Lower lobe of right lung (tissue), 2 donors: ENCODE results near the gene GABPB1. TPM values are rescaled to one million over a fixed set of nuclear protein-coding genes. Genes with fewer than 3 reads are reported as not detected.

Source experiments
- ATAC-seq, 2 donors: fragments of 200-7000 bp; cut with Tn5 transposase; one replicate each; pipeline ENCODE4 v1.9.1; 2020 to 2022; ENCODE audit warnings: mild to moderate bottlenecking in 2 of 2, moderate library complexity in 2 of 2
- DNase-seq: peaks from one replicate; pipeline ENCODE4 v3.0.0-alpha.2; 2020
- H3K27ac ChIP-seq: fragments of 200-600 bp; one replicate; pipeline ENCODE4 v1.8.0; 2022
- H3K27me3 ChIP-seq: fragments of 200-600 bp; one replicate; pipeline ENCODE4 v1.8.0; 2022; ENCODE audit warnings: low read depth
- H3K36me3 ChIP-seq: fragments of 200-600 bp; one replicate; pipeline ENCODE4 v1.8.0; 2022; ENCODE audit warnings: mild to moderate bottlenecking
- H3K4me1 ChIP-seq: fragments of 200-600 bp; one replicate; pipeline ENCODE4 v1.8.0; 2022
- H3K4me3 ChIP-seq: fragments of 200-600 bp; one replicate; pipeline ENCODE4 v1.8.0; 2022; ENCODE audit warnings: mild to moderate bottlenecking
- H3K9me3 ChIP-seq: fragments of 200-600 bp; one replicate; pipeline ENCODE4 v1.8.0; 2022
- CTCF ChIP-seq: fragments of 200-600 bp; IDR thresholded peaks from one replicate; pipeline ENCODE4 v1.8.0; 2022; ENCODE audit warnings: antibody characterized with exemption, mild to moderate bottlenecking
- intact Hi-C: fragments of 100-400 bp; cut with DNase I; formaldehyde crosslinking; loops from one replicate; pipeline ENCODE4 v1.11.0; 2022
- total RNA-seq: library from RNA; stranded (reverse); fragmentation: NEBNext Ultra II Directional; extraction: Animal tissue kit (Norgen Biotek cat#: 25700); gene quantifications from one replicate; pipeline ENCODE4 v1.2.1, GENCODE V29; 2021
- donor health status: DM: no; HTN: yes; CAD: no; lungs with severe emphysema.

GABPB1 gene
- total RNA-seq, 1 donor from 2014 or later: 17.8 TPM

DNA sequence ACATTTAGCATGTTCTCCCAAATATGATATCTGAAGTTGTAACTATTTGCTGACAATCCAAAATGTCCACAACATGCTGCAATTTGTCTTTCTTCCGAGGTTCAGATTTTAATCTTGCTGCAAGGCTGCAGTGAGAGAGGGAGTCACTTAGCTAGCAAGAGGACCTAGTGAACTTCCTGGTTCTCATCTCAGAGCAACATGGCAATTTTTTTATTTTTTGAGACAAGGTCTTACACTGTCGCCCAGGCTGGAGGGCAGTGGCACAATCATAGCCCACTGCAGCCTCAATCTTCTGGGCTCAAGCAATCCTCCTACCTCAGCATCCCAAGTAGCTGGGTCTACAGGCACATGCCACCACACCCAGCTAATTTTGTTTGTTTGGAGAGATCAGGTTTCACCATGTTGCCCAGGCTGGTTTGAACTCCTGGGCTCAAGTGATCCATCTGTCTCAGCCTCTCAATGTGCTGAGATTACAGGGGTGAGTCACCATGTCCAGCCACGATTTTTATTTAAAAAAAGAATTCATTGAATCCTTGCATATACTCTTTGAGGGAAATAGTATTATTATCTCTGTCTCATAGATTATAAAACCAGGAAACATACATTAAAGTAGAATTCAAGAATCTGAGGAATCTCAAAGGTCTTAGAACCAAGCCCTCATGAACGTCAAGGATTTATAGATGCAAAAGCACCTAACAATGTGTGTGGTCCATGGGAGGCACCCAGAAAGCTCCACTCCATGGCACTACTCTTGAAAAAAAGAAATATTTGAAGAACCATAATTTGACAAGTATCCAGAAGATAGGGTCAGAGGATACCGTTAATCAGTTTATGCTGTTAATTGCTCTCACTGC is 98.6 kb downstream of the GABPB1 start:
- intact Hi-C loops: no loop called here
- Histone ChIP-seq H3K27me3 (no peaks in the 10 kb centered on the region), H3K9me3 (no peaks in the 10 kb centered on the region), H3K4me3 (no peak overlapping the region), H3K4me1 (no peaks in the 10 kb centered on the region), H3K27ac (no peak overlapping the region), H3K36me3 (no peaks in the 10 kb centered on the region)
- TF ChIP-seq CTCF: no peak
- ATAC-seq (no peak), DNase-seq (no peak)

GRCh38 chr15:50252556-50252955 is 102.4 kb downstream of the GABPB1 start:
- ATAC-seq: no peak
- H3K27ac ChIP-seq: no peak overlapping the region
- no peaks in the 10 kb centered on the region for H3K36me3 ChIP-seq
- intact Hi-C loops: no loop called here
- TF ChIP-seq CTCF: no peak
- DNase-seq: no peak
- peaks cover 8% of the 10 kb centered on the region for H3K4me1 ChIP-seq
- no peaks in the 10 kb centered on the region for H3K9me3 ChIP-seq
- H3K27me3 ChIP-seq: no peaks in the 10 kb centered on the region
- no peak overlapping the region for H3K4me3 ChIP-seq

DNA sequence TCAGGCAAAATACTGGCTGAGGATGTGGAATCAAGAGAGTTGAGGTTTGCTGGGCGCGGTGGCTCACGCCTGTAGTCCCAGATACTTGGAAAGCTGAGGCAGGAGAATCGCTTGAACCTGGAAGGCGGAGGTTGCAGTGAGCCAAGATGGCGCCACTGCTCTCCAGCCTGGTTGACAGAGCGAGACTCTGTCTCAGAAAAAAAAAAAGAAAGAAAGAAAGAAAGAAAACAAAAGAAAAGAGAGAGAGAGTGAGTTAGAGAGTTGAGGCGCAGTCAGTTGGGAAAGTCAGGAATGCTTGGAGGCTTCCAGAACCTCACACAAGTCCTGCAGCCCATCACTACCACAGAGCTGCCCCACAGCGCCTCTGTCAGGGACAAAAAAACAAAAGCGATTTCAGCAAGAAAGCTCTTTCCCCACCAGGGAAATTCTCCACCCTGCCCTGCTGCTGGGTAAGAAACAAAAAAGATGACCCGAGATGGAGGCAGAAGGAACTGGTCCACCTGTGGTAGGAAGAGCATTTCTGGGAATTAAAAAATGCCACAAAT is 103.3 kb downstream of the GABPB1 start:
- no peak for TF ChIP-seq CTCF
- H3K36me3 ChIP-seq: no peaks in the 10 kb centered on the region
- H3K9me3 ChIP-seq: no peaks in the 10 kb centered on the region
- H3K27me3 ChIP-seq: no peaks in the 10 kb centered on the region
- no peak overlapping the region for H3K4me3 ChIP-seq
- DNase-seq: no peak
- intact Hi-C loops: no loop called here
- H3K4me1 ChIP-seq: peaks cover 12% of the 10 kb centered on the region
- no peak overlapping the region for H3K27ac ChIP-seq
- ATAC-seq: no peak

- no peaks in the 10 kb centered on the region for H3K9me3 ChIP-seq
- intact Hi-C loops: no loop called here
- no peak overlapping the region for H3K27ac ChIP-seq
- H3K4me3 ChIP-seq: no peak overlapping the region
- H3K36me3 ChIP-seq: no peaks in the 10 kb centered on the region
- H3K4me1 ChIP-seq: peaks cover 12% of the 10 kb centered on the region
- ATAC-seq (no peak), DNase-seq (no peak)
- no peak for TF ChIP-seq CTCF
- no peaks in the 10 kb centered on the region for H3K27me3 ChIP-seq
Measured at GRCh38 chr15:50250760-50251394, 104.1 kb downstream of the GABPB1 start.

GRCh38 chr15:50249704-50250103 is 105.3 kb downstream of the GABPB1 start:
- intact Hi-C loops: no loop called here
- no peaks in the 10 kb centered on the region for H3K27me3 ChIP-seq
- H3K4me3 ChIP-seq: no peak overlapping the region
- DNase-seq (no peak), ATAC-seq (no peak)
- H3K36me3 ChIP-seq: no peaks in the 10 kb centered on the region
- no peaks in the 10 kb centered on the region for H3K9me3 ChIP-seq
- TF ChIP-seq CTCF: no peak
- no peak overlapping the region for H3K27ac ChIP-seq
- peaks cover 12% of the 10 kb centered on the region for H3K4me1 ChIP-seq
